T-helper 2 cell treated with Interferon-gamma antibody and Interleukin-4, amounts not matched to agents 5 μg/mL and 100 μg/mL, for 36 hours (primary cell): ENCODE measurements around the gene SNUPN.

ENCODE experiments used
- DNase-seq: peaks from one replicate; pipeline ENCODE4 v3.0.0; 2021; ENCODE audit warnings: low spot score
- H3K27ac Mint-ChIP-seq: one replicate; pipeline ENCODE4 v1.8.0; 2021; ENCODE audit warnings: mild to moderate bottlenecking, mixed read lengths
- H3K27me3 Mint-ChIP-seq: one replicate; pipeline ENCODE4 v1.8.0; 2021; ENCODE audit warnings: low read depth, mixed read lengths
- H3K36me3 Mint-ChIP-seq: one replicate; pipeline ENCODE4 v1.8.0; 2021; ENCODE audit warnings: low read depth, mixed read lengths
- H3K4me1 Mint-ChIP-seq: one replicate; pipeline ENCODE4 v1.8.0; 2021; ENCODE audit warnings: low read depth, mixed read lengths
- H3K4me3 Mint-ChIP-seq: one replicate; pipeline ENCODE4 v1.8.0; 2022; ENCODE audit warnings: mild to moderate bottlenecking, moderate library complexity, mixed read lengths
- H3K9me3 Mint-ChIP-seq: one replicate; pipeline ENCODE4 v1.8.0; 2021; ENCODE audit warnings: mixed read lengths

SNUPN gene

DNA sequence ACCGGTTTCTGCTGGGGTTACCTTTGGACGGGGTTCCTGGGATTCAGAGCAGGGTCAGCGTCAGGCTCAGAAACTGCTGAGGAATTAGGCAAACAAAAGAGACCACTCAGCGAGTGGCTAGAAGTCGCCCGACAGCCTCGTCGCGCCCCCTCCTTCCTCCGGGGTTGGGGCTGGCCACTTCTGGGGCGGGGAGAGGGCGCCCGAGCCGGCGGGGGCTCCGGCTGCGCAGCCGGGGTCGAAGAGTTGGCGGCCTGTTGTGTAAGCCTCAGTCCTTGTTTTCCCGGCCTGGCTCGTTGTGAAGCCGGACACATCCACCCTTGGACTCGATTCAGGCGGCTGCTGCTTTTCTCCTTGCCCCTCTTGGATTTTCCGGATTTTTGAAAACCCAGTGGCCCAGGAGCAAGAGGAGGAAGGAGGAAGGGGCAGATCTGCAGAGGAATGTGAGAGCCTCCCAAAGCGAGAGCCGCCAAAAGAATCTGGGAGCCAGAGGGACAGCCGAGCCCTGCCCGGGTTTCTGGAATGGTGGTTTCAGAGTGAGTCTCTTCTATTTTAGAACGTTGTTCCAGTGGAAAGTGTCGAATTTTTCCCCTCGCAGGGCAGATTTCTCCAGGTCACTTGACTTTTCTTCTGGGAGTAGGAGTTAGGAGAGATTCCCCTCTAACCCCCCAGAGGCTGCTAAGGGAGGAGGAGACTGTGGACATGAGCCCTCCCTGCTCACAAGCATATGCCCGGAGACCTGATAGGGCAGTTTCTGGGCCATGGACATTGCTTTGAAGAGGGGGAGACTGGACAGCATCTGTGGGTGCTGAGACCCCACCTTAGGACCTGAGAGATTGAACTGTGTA, 22.9 kb upstream of the SNUPN start:
- DNase-seq = no peak
- Mint-ChIP-seq H3K27ac (no peak overlapping the region), H3K27me3 (peaks cover 12% of the 10 kb centered on the region), H3K9me3 (no peaks in the 10 kb centered on the region), H3K36me3 (no peaks in the 10 kb centered on the region), H3K4me1 (peaks cover 19% of the 10 kb centered on the region), H3K4me3 (peak overlapping the region; percentile 72)

DNA sequence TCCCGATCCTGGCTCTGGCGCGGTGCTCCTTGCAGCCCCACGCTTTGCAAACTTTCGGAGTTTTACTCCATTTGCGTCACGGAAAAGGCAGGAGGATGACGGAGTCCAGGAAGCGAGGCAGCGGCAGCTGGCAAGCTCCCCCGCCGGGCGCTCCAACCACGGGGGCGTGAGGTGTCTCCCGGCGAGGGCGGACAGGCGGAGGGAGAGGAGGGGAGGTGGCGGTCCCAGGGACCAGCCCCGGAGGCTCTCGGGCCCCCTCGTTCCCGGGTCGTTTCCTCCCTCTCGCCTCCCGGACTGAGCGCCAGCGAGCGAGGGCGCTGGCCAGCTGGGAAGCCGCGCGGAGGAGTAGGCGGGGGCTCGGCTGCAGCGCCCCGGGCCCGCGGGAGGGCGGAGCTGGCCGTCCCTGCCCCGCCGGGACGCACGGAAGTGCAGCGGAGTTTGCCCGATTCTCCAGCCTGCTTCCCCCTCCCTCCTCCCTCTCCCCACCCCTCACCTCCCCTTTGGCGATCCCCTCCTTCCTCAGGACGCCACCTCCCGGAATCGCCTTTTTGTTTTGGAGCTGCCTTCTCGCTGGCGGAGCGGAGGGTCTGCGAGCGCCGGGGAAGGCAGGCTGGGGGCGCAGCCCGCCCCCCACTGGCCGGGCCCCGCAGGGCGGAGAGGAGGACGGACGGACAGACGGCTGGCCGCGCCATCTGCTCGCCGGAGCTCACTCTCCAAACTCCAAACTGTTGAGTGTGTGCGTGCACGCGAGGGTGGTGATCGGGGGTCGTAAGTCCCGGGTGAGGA, 22.0 kb upstream of the SNUPN start, which contains the start of gene SNX33:
SNX33 (plus strand) TSS at position 543 of the 786 bp plus-strand sequence. CDS start 1,191 bp downstream, outside the sequence.
- H3K27me3 Mint-ChIP-seq = peaks cover 12% of the 10 kb centered on the region
- no peaks in the 10 kb centered on the region for H3K36me3 Mint-ChIP-seq
- peak; percentile 65 for DNase-seq
- peaks cover 19% of the 10 kb centered on the region for H3K4me1 Mint-ChIP-seq
- no peaks in the 10 kb centered on the region for H3K9me3 Mint-ChIP-seq
- peak within 1 kb of the TSS; percentile 84 for H3K4me3 Mint-ChIP-seq
- H3K27ac Mint-ChIP-seq = peak within 1 kb of the TSS; percentile 54

DNA sequence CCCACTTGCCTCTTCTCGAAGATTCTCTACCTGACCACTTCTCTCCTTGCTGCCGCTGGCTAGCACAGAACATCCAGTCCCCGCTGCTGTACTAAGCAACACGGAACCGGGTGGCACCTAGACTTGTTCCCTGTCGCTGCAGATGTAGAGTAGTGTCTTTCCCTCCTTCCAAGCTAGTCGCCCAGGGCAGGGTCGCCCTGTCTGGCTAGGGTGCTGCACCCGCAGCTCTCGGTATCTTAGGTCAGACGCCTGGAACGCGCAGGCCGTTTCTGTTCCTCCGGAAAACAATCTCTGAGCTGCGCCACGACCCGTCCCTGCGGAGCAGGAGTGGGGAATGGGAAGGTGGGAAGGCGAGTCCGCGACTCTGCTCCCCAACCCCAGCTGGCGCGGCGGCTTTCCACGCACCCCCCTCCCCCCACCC, 21.4 kb upstream of the SNUPN start:
- H3K36me3 Mint-ChIP-seq = no peaks in the 10 kb centered on the region
- no peak for DNase-seq
- H3K27me3 Mint-ChIP-seq = peaks cover 12% of the 10 kb centered on the region
- peak overlapping the region; percentile 54 for H3K27ac Mint-ChIP-seq
- H3K4me1 Mint-ChIP-seq = peaks cover 18% of the 10 kb centered on the region
- peak overlapping the region; percentile 84 for H3K4me3 Mint-ChIP-seq
- H3K9me3 Mint-ChIP-seq = no peaks in the 10 kb centered on the region

DNA sequence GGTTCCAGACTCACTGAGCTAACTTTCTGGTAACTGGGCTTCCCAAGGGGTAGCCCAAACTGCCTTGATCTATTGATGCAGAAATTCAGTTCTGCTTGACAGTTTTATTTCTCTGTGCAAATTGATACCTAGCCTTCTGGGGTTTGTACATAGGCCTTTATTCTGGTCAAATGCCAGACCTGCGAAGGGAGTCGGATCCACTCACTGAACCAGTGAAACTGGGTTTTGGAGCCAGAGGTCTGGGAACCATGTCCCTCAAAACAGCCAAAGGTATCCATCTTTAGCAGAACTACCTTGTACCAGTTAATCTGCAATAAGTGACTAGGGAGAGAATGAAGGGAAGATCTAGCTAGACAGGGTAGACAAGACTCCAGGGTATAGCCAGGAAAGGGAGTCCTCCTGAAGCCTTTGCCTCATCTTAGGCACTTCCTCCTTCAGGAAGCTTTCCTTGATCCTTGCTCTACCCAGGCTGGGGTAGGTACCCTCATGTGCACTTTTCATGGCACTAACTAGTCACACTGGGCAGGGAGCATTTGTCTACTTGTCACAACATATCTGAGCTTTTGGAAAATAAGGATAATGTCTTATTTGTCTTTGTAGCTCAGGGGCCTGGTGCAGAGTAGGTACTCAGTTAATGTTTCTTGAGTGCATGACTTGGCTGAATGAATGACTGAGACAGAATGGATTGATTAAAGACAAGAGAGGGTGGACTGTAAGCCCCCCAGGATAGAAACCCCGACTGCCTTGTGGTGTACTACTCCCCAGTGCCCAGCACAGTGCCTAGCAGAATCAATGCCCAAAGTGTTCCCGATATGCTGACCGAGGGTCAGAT, 20.8 kb upstream of the SNUPN start:
- no peak for DNase-seq
- H3K27me3 Mint-ChIP-seq = peaks cover 12% of the 10 kb centered on the region
- H3K27ac Mint-ChIP-seq = peak overlapping the region; percentile 19
- H3K9me3 Mint-ChIP-seq = no peaks in the 10 kb centered on the region
- H3K4me3 Mint-ChIP-seq = peak overlapping the region; percentile 84
- no peaks in the 10 kb centered on the region for H3K36me3 Mint-ChIP-seq
- H3K4me1 Mint-ChIP-seq = peaks cover 12% of the 10 kb centered on the region

DNA sequence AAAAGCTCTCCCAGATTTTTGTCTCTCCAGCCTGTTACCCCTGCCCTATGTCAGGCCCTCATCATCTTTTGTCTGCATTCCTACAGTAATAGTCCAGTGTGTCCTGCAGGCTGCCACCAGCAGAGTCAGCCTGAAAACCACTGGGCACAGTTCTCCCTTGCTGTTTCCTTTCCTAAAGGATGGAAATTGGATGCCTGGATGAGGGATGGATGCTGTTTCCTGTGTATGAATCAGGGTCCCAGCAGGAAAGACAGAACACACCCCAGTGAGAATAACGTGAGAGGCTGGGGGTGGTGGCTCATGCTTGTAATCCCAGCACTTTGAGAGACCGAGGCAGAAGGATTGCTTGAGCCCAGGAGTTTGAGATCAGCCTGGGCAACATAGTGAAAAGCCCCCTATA, 18.9 kb upstream of the SNUPN start:
- Mint-ChIP-seq H3K9me3 (no peaks in the 10 kb centered on the region), H3K27ac (no peak overlapping the region), H3K4me1 (peaks cover 9% of the 10 kb centered on the region), H3K4me3 (no peak overlapping the region), H3K27me3 (peaks cover 12% of the 10 kb centered on the region), H3K36me3 (peaks cover 2% of the 10 kb centered on the region)
- DNase-seq = no peak

DNA sequence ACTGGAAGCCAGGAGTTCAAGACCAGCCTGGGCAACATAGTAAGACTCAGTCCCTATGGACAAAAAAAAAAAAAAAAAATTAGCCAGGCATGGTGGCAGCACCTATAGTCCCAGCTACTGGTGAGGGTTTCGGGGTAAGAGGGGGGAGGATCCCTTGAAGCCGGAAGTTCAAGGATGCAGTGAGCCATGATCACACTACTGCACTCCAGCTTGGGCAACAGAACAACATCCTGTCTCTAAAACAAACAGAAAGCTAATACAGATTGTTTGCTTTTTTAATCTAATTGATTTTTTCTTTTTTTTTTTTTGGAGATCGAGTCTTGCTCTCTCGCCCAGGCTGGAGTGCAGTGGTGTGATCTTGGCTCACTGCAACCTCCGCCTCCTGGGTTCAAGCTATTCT, 16.1 kb upstream of the SNUPN start:
- H3K27ac Mint-ChIP-seq = no peak overlapping the region
- H3K4me1 Mint-ChIP-seq = peaks cover 23% of the 10 kb centered on the region
- peaks cover 23% of the 10 kb centered on the region for H3K36me3 Mint-ChIP-seq
- no peak for DNase-seq
- H3K27me3 Mint-ChIP-seq = peaks cover 1% of the 10 kb centered on the region
- no peak overlapping the region for H3K4me3 Mint-ChIP-seq
- H3K9me3 Mint-ChIP-seq = no peaks in the 10 kb centered on the region

DNA sequence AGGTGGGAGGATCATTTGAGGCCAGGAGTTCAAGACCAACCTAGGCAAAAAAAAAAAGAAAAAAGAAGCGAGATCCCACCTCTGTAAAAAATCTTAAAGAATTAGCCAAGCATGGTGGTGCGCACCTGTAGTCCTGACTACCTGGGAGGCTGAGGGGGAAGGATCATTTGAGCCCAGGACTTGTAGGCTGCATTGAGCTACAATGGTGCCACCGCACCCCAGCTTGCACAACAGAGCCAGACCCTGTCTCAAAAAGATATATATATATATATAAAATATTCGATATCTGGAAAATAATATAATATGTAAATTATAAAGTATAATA, 15.6 kb upstream of the SNUPN start:
- H3K4me1 Mint-ChIP-seq = peaks cover 25% of the 10 kb centered on the region
- no peaks in the 10 kb centered on the region for H3K9me3 Mint-ChIP-seq
- H3K27me3 Mint-ChIP-seq = no peaks in the 10 kb centered on the region
- H3K36me3 Mint-ChIP-seq = peaks cover 23% of the 10 kb centered on the region
- H3K27ac Mint-ChIP-seq = peak overlapping the region; percentile 89
- DNase-seq = no peak
- H3K4me3 Mint-ChIP-seq = peak overlapping the region; percentile 90

DNA sequence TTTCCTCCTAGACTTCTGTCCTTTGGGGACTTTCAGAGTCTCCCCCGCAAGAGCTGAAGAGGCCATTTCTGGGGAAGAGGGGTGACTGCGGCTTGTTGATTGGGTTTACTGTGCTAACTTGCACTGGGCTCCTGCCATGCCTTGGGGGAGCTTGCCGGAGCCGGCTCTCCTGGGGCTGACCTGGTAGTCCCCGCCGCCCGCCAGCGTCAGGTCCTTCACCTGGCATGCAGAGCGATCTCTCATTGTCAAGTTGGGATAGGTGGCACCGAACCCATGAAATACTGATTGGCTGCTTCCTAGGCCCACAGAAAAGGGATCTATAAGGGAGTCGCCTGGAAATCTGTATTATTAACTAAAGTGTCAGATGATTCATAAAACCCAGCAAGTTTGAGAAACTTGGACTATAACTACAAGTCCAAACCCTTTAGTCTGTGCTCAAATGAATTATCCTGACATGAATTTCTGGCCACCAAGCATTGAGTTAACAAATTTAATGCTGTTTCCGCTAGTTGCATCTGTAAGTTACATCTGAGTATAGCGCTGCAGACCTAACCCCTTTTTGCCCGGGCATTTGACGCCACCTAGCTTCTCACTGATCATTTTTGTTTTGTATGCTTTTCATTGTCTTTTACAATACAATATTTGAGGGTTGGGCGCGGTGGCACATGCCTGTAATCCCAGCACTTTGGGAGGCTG, 15.1 kb upstream of the SNUPN start:
- peak; percentile 58 for DNase-seq
- H3K9me3 Mint-ChIP-seq = no peaks in the 10 kb centered on the region
- peaks cover 23% of the 10 kb centered on the region for H3K36me3 Mint-ChIP-seq
- H3K4me3 Mint-ChIP-seq = peak overlapping the region; percentile 90
- H3K27me3 Mint-ChIP-seq = no peaks in the 10 kb centered on the region
- peaks cover 27% of the 10 kb centered on the region for H3K4me1 Mint-ChIP-seq
- H3K27ac Mint-ChIP-seq = peak overlapping the region; percentile 89

DNA sequence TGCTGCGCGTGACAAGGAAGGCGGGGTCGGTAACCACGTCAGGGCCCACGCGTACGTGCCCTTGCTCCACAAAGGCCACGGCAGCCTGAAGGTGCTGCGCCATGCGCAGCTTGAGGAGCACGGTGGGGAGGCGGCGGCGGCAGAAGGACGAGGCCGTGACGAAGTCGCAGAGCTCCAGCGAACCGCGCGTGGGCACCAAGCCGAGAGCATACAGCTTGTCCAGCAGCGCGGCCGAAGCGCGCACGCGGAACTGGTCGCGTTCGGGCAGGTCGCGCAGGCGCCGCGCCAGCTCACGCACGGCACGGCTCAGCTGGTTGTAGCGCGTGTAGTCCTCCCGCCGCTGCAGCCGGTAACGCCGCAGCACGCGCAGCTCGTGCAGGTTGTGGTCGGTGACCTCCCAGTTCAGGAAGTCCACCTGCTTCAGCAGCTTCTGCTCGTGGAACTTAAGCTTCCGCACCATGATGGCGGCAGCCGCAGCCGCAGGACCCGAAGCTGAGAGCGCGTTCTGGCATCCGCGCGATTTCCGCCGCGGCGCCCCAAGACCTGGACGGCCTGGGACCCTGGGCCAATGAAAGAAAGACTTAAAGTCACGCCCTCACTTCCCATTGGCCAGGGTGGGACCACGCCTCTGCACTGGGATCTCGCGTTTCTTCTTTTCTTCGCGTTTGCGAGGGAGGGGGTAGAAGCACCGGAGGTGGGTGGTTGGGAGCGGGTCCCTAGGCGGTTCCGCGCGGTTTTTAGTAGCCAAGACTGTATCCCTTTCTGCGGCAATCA, 14.4 kb upstream of the SNUPN start, which contains the start of gene IMP3:
IMP3 (minus strand) TSS at position 516 of the 774 bp plus-strand sequence; CDS start at position 460, 56 bp downstream.
- peak; percentile 95 for DNase-seq
- peak within 1 kb of the TSS; percentile 89 for H3K27ac Mint-ChIP-seq
- no peaks in the 10 kb centered on the region for H3K27me3 Mint-ChIP-seq
- peaks cover 23% of the 10 kb centered on the region for H3K36me3 Mint-ChIP-seq
- peak within 1 kb of the TSS; percentile 90 for H3K4me3 Mint-ChIP-seq
- peaks cover 27% of the 10 kb centered on the region for H3K4me1 Mint-ChIP-seq
- H3K9me3 Mint-ChIP-seq = no peaks in the 10 kb centered on the region

DNA sequence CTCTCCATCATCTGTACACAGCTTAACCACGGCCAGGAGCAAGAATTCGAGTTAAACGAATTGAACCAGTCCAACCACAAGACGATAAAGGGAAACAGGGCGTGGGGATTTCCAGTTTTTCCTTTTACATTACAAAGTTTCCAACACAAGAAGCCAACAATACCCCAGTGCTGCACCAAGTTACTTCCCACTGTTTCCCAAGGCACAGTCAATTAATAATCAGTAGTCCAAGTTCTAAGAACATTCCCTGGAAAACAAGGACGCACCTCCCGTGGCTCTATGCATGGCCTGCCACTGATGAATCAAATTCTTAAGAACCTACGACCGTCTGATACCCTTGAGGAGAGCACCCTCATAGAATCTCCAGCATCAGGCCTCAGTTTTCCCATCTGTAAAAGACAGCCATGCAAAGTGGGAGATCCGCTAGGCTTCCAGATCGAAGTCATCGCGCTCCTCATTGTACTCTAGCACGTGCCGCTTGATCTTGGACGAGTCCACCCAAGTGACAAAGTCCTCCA, 13.7 kb upstream of the SNUPN start:
- Mint-ChIP-seq H3K4me3 (peak overlapping the region; percentile 90), H3K9me3 (no peaks in the 10 kb centered on the region), H3K36me3 (peaks cover 23% of the 10 kb centered on the region), H3K27me3 (no peaks in the 10 kb centered on the region), H3K4me1 (peaks cover 27% of the 10 kb centered on the region), H3K27ac (peak overlapping the region; percentile 89)
- DNase-seq = no peak

DNA sequence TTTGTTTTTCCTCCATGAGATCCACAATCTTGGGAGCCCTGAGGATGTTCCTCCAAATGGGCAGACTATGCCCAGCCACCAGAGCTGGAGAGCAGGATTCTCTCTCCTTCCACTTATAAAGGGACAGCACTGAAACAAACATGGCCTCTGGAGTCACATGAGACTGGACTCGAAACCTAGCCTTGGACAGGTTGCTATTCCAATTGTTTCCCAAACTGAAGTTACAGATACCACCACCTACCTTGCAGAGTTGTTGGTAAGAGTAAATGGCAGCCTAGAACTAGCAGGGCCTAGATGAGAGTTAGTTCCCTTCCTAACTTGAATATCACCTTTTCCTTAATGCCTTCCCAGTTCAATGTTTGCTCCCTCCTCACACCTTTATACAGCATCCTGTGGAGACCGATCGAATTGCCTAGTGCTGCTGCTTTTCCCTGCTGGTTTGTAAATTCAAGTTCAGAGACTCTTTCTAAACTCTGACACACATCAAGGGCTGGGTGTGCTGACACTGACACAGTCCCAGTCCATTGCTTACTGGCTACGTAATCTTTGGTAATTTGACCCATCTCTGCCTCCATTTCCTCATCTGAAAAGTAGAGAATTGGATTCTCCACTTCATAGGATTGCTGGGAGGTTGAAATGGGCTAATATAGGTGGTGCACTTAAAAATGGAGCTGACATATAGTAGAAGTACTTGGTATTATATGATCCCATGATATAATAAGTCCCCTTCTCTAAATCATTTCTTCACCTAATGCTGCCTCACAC, 11.9 kb upstream of the SNUPN start:
- H3K36me3 Mint-ChIP-seq = peaks cover 23% of the 10 kb centered on the region
- no peak overlapping the region for H3K27ac Mint-ChIP-seq
- no peaks in the 10 kb centered on the region for H3K9me3 Mint-ChIP-seq
- DNase-seq = no peak
- H3K4me1 Mint-ChIP-seq = peaks cover 27% of the 10 kb centered on the region
- no peaks in the 10 kb centered on the region for H3K27me3 Mint-ChIP-seq
- H3K4me3 Mint-ChIP-seq = peak overlapping the region; percentile 90

DNA sequence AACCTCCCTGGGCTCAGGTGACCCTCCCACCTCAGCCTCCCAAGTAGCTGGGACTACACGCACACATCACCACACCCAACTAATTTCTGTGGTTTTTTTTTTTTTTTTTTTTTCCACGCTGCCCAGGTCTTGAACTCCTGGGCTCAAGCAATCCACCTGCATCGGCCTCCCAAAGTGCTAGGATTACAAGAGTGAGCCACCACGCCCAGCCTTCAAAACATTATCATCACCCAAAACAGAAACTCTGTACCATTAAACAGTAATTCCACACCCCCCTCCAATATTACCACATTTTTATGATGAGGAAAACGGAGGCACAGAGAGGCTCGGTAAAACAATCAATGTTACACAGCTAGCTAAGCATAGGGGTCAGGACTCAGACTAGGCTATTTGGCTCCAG, 10.5 kb upstream of the SNUPN start:
- Mint-ChIP-seq H3K9me3 (no peaks in the 10 kb centered on the region), H3K4me1 (peaks cover 26% of the 10 kb centered on the region), H3K36me3 (peaks cover 23% of the 10 kb centered on the region), H3K4me3 (no peak overlapping the region), H3K27ac (peak overlapping the region; percentile 36), H3K27me3 (no peaks in the 10 kb centered on the region)
- no peak for DNase-seq
